ENCODE results near the gene NEK2. TPM values are rescaled to one million over a fixed set of nuclear protein-coding genes. Genes with fewer than 3 reads are reported as not detected.

NEK2 gene
- total RNA-seq, 1 donor from 2014 or later: 27.1 TPM

GRCh38 chr1:211688421-211688820 lies 13.0 kb upstream of the NEK2 start:
- no peaks in the 10 kb centered on the region for H3K4me1 Mint-ChIP-seq
- no peaks in the 10 kb centered on the region for H3K36me3 Mint-ChIP-seq (ENCODE audit: low read depth)
- no peak for TF ChIP-seq CTCF (conservative IDR thresholded peaks at IDR 0.05)
- no peak for DNase-seq (ENCODE audit: low read depth, low spot score)
- no peaks in the 10 kb centered on the region for H3K9me3 Mint-ChIP-seq
- H3K4me3 Mint-ChIP-seq: no peak overlapping the region
- H3K27ac Mint-ChIP-seq (ENCODE audit: unreplicated experiment): no peak overlapping the region
- peaks cover 5% of the 10 kb centered on the region for H3K27me3 Mint-ChIP-seq (ENCODE audit: low read depth)

- no peak for DNase-seq (ENCODE audit: low read depth, low spot score)
- H3K27ac Mint-ChIP-seq (ENCODE audit: unreplicated experiment): no peak overlapping the region
- H3K36me3 Mint-ChIP-seq (ENCODE audit: low read depth): no peaks in the 10 kb centered on the region
- H3K4me1 Mint-ChIP-seq: no peaks in the 10 kb centered on the region
- H3K27me3 Mint-ChIP-seq (ENCODE audit: low read depth): peaks cover 5% of the 10 kb centered on the region
- no peak for TF ChIP-seq CTCF (conservative IDR thresholded peaks at IDR 0.05)
- no peaks in the 10 kb centered on the region for H3K9me3 Mint-ChIP-seq
- H3K4me3 Mint-ChIP-seq: no peak overlapping the region
Observed at GRCh38 chr1:211687462-211688215, 12.2 kb upstream of the NEK2 start.

GRCh38 chr1:211685823-211686222 lies 10.4 kb upstream of the NEK2 start:
- Mint-ChIP-seq H3K36me3 (ENCODE audit: low read depth) (no peaks in the 10 kb centered on the region), H3K27me3 (ENCODE audit: low read depth) (peaks cover 5% of the 10 kb centered on the region), H3K9me3 (no peaks in the 10 kb centered on the region), H3K4me3 (no peak overlapping the region), H3K4me1 (peaks cover 3% of the 10 kb centered on the region), H3K27ac (ENCODE audit: unreplicated experiment) (no peak overlapping the region)
- no peak for DNase-seq (ENCODE audit: low read depth, low spot score)
- no peak for TF ChIP-seq CTCF (conservative IDR thresholded peaks at IDR 0.05)

GRCh38 chr1:211684791-211685190 lies 9.4 kb upstream of the NEK2 start:
- Mint-ChIP-seq H3K27ac (ENCODE audit: unreplicated experiment) (no peak overlapping the region), H3K9me3 (no peaks in the 10 kb centered on the region), H3K27me3 (ENCODE audit: low read depth) (peaks cover 5% of the 10 kb centered on the region), H3K4me3 (no peak overlapping the region), H3K36me3 (ENCODE audit: low read depth) (no peaks in the 10 kb centered on the region), H3K4me1 (peaks cover 7% of the 10 kb centered on the region)
- no peak for DNase-seq (ENCODE audit: low read depth, low spot score)
- no peak for TF ChIP-seq CTCF (conservative IDR thresholded peaks at IDR 0.05)

GRCh38 chr1:211684331-211684730 lies 8.9 kb upstream of the NEK2 start:
- Mint-ChIP-seq H3K27ac (ENCODE audit: unreplicated experiment) (no peak overlapping the region), H3K36me3 (ENCODE audit: low read depth) (no peaks in the 10 kb centered on the region), H3K4me1 (peaks cover 7% of the 10 kb centered on the region), H3K9me3 (no peaks in the 10 kb centered on the region), H3K4me3 (no peak overlapping the region), H3K27me3 (ENCODE audit: low read depth) (peaks cover 5% of the 10 kb centered on the region)
- no peak for TF ChIP-seq CTCF (conservative IDR thresholded peaks at IDR 0.05)
- no peak for DNase-seq (ENCODE audit: low read depth, low spot score)
